Epidermal melanocyte (primary cell): Measurements from ENCODE around the gene SYNE3.

ENCODE experiments used
- DNase-seq: peaks from one replicate; pipeline ENCODE4 v3.0.0; 2011; ENCODE audit warnings: low spot score; ENCODE audit not compliant: insufficient read length

The SYNE3 gene

GRCh38 chr14:95489214-95490137 is 27.0 kb downstream of the SYNE3 start:
- DNase-seq: no peak

GRCh38 chr14:95488376-95489213 is 27.9 kb downstream of the SYNE3 start:
- DNase-seq: no peak

GRCh38 chr14:95487669-95488084 is 28.8 kb downstream of the SYNE3 start:
- DNase-seq: no peak

GRCh38 chr14:95486875-95487668 is 29.4 kb downstream of the SYNE3 start:
- no peak for DNase-seq

- no peak for DNase-seq
Measured at GRCh38 chr14:95485222-95485819, 31.1 kb downstream of the SYNE3 start.

GRCh38 chr14:95484296-95484695 is 32.2 kb downstream of the SYNE3 start:
- no peak for DNase-seq

- no peak for DNase-seq
Measured at GRCh38 chr14:95483309-95484165, 32.9 kb downstream of the SYNE3 start.

GRCh38 chr14:95482627-95483308 is 33.7 kb downstream of the SYNE3 start:
- no peak for DNase-seq

- DNase-seq: no peak
Measured at GRCh38 chr14:95481391-95482022, 34.9 kb downstream of the SYNE3 start.

GRCh38 chr14:95480887-95481226 is 35.6 kb downstream of the SYNE3 start:
- DNase-seq: no peak

GRCh38 chr14:95480109-95480886 is 36.2 kb downstream of the SYNE3 start:
- no peak for DNase-seq

GRCh38 chr14:95479494-95479893 is 37.0 kb downstream of the SYNE3 start:
- no peak for DNase-seq

- DNase-seq: no peak
Measured at GRCh38 chr14:95478818-95479217, 37.6 kb downstream of the SYNE3 start.

- no peak for DNase-seq
Measured at GRCh38 chr14:95478309-95478708, 38.1 kb downstream of the SYNE3 start.

GRCh38 chr14:95477411-95478269 is 38.8 kb downstream of the SYNE3 start:
- no peak for DNase-seq

GRCh38 chr14:95476747-95477146 is 39.7 kb downstream of the SYNE3 start:
- no peak for DNase-seq

GRCh38 chr14:95475540-95476240 is 40.8 kb downstream of the SYNE3 start:
- no peak for DNase-seq
